Testis (tissue), 2 donors: ENCODE results near the gene SPEF2.

ENCODE experiments used
- CTCF ChIP-seq, 3 experiments: fragments of 450-650 bp in 2 of 3; fragments of 200-600 bp in 1 of 3; sonication (generic) in 1 of 3; IDR thresholded peaks; one replicate each; pipeline ENCODE4 v1.5.1; 2016 to 2019; ENCODE audit warnings: antibody characterized with exemption in 3 of 3, mild to moderate bottlenecking in 2 of 3, moderate library complexity in 1 of 3
- POLR2A ChIP-seq: fragments of 450-650 bp; IDR thresholded peaks from one replicate; pipeline ENCODE4 v1.6.1; 2017; ENCODE audit warnings: antibody characterized with exemption, mild to moderate bottlenecking, moderate library complexity

GRCh38 chr5:35753500-35753899 is 135.8 kb downstream of the SPEF2 start:
- TF ChIP-seq CTCF (IDR thresholded peaks at IDR 0.05): no peak
- TF ChIP-seq POLR2A: no peak
